Measurements from ENCODE around the gene S1PR5. TPM values are rescaled to one million over a fixed set of nuclear protein-coding genes. Genes with fewer than 3 reads are reported as not detected.
A peak's percentile ranks its signal among the peaks of the same experiment; 100 is the strongest.

The S1PR5 gene
- total RNA-seq, 1 experiment from 2014 or later = 4.4 TPM

GRCh38 chr19:10566658-10567410 is 49.6 kb upstream of the S1PR5 start:
- TF ChIP-seq MAX (IDR thresholded peaks at IDR 0.05) (no peak), ZBTB33 (IDR thresholded peaks at IDR 0.05; ENCODE audit: extremely low read depth, insufficient replicate concordance, low read length) (no peak)
- no peak for DNase-seq (ENCODE audit: low read depth, low spot score)
- H4K20me1 ChIP-seq (ENCODE audit: insufficient read depth) = no peaks in the 10 kb centered on the region
- peaks cover 31 to 46% of the 10 kb centered on the region in 2 experiments for H3K4me1 ChIP-seq (ENCODE audit: control insufficient read depth in 1 of 2, insufficient read depth in 2 of 2, low read length in 2 of 2)
- intact Hi-C loops (cut with micrococcal nuclease) = loop anchor here (5.0 kb wide), 3 partner anchors 65 to 165 kb away; partner anchors contain the start of genes CDC37, ILF3 and KEAP1
- ChIA-PET CTCF (interaction anchor here (1.1 to 1.3 kb wide), 2 partner anchors 49 to 83 kb away, joined by 3 to 4 read pairs; partner anchors contain the start of gene S1PR5), RAD21 (ENCODE audit: low non-redundant PET in 1 of 2, low total read pairs in 2 of 2, uncharacterized antibody in 2 of 2, unreplicated experiment in 2 of 2) (interaction anchor here in 1 of 2 experiments (0.7 kb wide), 1 partner anchor 756 kb away, joined by 4 read pairs; no protein-coding TSS in a partner anchor), POLR2A (interaction anchor here (1.3 kb wide), 1 partner anchor 14 kb away, joined by 5 read pairs; no protein-coding TSS in a partner anchor)
- H3K79me2 ChIP-seq (ENCODE audit: insufficient read depth, low read length) = peaks cover 25% of the 10 kb centered on the region
- no peaks in the 10 kb centered on the region for H3K9me3 ChIP-seq (ENCODE audit: control insufficient read depth in 1 of 2, insufficient read depth in 1 of 2, low read depth in 1 of 2, low read length in 2 of 2)
- H3K9me2 ChIP-seq (ENCODE audit: insufficient read depth) = no peaks in the 10 kb centered on the region
- ATAC-seq = no peak
- peaks cover 0 to 11% of the 10 kb centered on the region in 2 experiments; a peak in 1 of 4 replicates for H3K36me3 ChIP-seq (ENCODE audit: control insufficient read depth in 1 of 2, insufficient read depth in 2 of 2, low read length in 2 of 2)
- H3K27ac ChIP-seq (ENCODE audit: low read depth, low read length) = peak overlapping the region; percentile 91; the same call in 1 of the 2 replicates
- peak overlapping the region; percentile 76 to 95; a peak in 3 of 4 replicates for H3K4me3 ChIP-seq (replicated peaks in 1 of 2; ENCODE audit: low read depth in 1 of 2, low read length in 2 of 2)
- peak overlapping the region; percentile 99 for H3K9ac ChIP-seq (ENCODE audit: low read length)
- no TSS peak for BruUV-seq (replicated peaks)
- no peak overlapping the region for H2AFZ ChIP-seq (ENCODE audit: low read depth, low read length, poor library complexity, severe bottlenecking)
- peak overlapping the region; percentile 98 for H3K4me2 ChIP-seq (ENCODE audit: low read length)
- no peaks in the 10 kb centered on the region for H3K27me3 ChIP-seq (ENCODE audit: insufficient read depth, low read length)

GRCh38 chr19:10566408-10566657 is 49.1 kb upstream of the S1PR5 start:
- H3K4me3 ChIP-seq (replicated peaks in 1 of 2; ENCODE audit: low read depth in 1 of 2, low read length in 2 of 2) = peak overlapping the region; percentile 76 to 95
- TF ChIP-seq FOSL1 (IDR thresholded peaks at IDR 0.05; ENCODE audit: low read depth) = no peak
- no peak for TF ChIP-seq EGR1 (IDR thresholded peaks at IDR 0.05; ENCODE audit: low read depth)
- TF ChIP-seq YY1 (IDR thresholded peaks at IDR 0.05; ENCODE audit: extremely low read depth, insufficient replicate concordance, low read depth, low read length) = no peak
- no peak for TF ChIP-seq POLR2A (IDR thresholded peaks at IDR 0.05; ENCODE audit: borderline replicate concordance, extremely low read depth, insufficient read depth, insufficient read length)
- no peak for TF ChIP-seq ZBTB33 (IDR thresholded peaks at IDR 0.05; ENCODE audit: extremely low read depth, insufficient replicate concordance, low read length)
- no peak for TF ChIP-seq EZH2 (IDR thresholded peaks at IDR 0.05)
- no peak for TF ChIP-seq ZNF274 (IDR thresholded peaks at IDR 0.05; ENCODE audit: low read depth, low read length)
- no peak for TF ChIP-seq SRF (IDR thresholded peaks at IDR 0.05; ENCODE audit: low read depth)

More at GRCh38 chr19:10566408-10566657, 49.1 kb upstream of the S1PR5 start:
- DNase-seq (ENCODE audit: low read depth, low spot score) = no peak
- intact Hi-C loops (cut with micrococcal nuclease) = loop anchor here (5.0 kb wide), 3 partner anchors 64 to 164 kb away; partner anchors contain the start of genes CDC37, ILF3 and KEAP1
- H3K79me2 ChIP-seq (ENCODE audit: insufficient read depth, low read length) = peaks cover 25% of the 10 kb centered on the region
- ATAC-seq = no peak
- H3K4me2 ChIP-seq (ENCODE audit: low read length) = peak overlapping the region; percentile 98
- H3K36me3 ChIP-seq (ENCODE audit: control insufficient read depth in 1 of 2, insufficient read depth in 2 of 2, low read length in 2 of 2) = peaks cover under 1 to 13% of the 10 kb centered on the region in 2 experiments; a peak in 2 of 4 replicates
- ChIA-PET RAD21 (ENCODE audit: low non-redundant PET in 1 of 2, low total read pairs in 2 of 2, uncharacterized antibody in 2 of 2, unreplicated experiment in 2 of 2) (interaction anchor here in 1 of 2 experiments (0.7 kb wide), 1 partner anchor 757 kb away, joined by 4 read pairs; no protein-coding TSS in a partner anchor), POLR2A (interaction anchor here (1.3 kb wide), 1 partner anchor 14 kb away, joined by 5 read pairs; no protein-coding TSS in a partner anchor), CTCF (interaction anchor here (1.0 to 1.3 kb wide), 3 partner anchors 49 to 133 kb away, joined by 3 to 4 read pairs (median 3); partner anchors contain the start of gene S1PR5)
- H3K27me3 ChIP-seq (ENCODE audit: insufficient read depth, low read length) = no peaks in the 10 kb centered on the region
- H3K4me1 ChIP-seq (ENCODE audit: control insufficient read depth in 1 of 2, insufficient read depth in 2 of 2, low read length in 2 of 2) = peaks cover 31 to 46% of the 10 kb centered on the region in 2 experiments
- H3K9ac ChIP-seq (ENCODE audit: low read length) = peak overlapping the region; percentile 99
- no peaks in the 10 kb centered on the region for H4K20me1 ChIP-seq (ENCODE audit: insufficient read depth)
- H3K9me2 ChIP-seq (ENCODE audit: insufficient read depth) = no peaks in the 10 kb centered on the region
- H3K27ac ChIP-seq (ENCODE audit: low read depth, low read length) = peak overlapping the region; percentile 91; the same call in 1 of the 2 replicates
- no TSS peak for BruUV-seq (replicated peaks)
- H3K9me3 ChIP-seq (ENCODE audit: control insufficient read depth in 1 of 2, insufficient read depth in 1 of 2, low read depth in 1 of 2, low read length in 2 of 2) = no peaks in the 10 kb centered on the region
- H2AFZ ChIP-seq (ENCODE audit: low read depth, low read length, poor library complexity, severe bottlenecking) = no peak overlapping the region

Data from HCT116 (cell line).